Measurements from ENCODE around the gene GADD45B. TPM values are rescaled to one million over a fixed set of nuclear protein-coding genes. Genes with fewer than 3 reads are reported as not detected.

The GADD45B gene
- total and polyA plus RNA-seq, 2 of the 4 experiments (the other 2 are of a cell fraction): 30.1 to 106 TPM

DNA sequence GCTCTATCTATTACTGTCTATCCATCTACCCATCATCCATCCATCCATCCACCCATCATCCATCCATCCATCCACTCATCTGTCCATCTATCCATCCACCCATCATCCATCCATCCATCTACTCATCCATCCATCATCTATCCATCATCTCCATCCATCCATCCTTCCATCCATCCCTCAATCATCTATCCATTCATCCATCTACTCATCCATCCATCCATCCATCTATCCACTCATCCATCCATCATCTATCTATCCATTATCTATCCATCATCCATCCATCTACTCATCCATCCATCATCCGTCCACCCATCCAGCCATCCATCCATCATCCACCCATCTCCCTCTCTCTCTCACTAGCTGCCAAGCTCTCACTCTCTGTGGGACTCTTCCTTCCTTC, 35.4 kb upstream of the GADD45B start:
- no peaks in the 10 kb centered on the region for H3K9me3 ChIP-seq (ENCODE audit: control insufficient read depth, insufficient read depth, low read length)
- ATAC-seq (ENCODE audit: low read depth): no peak
- no peaks in the 10 kb centered on the region; the same call in 1 of the 2 replicates for H3K9me1 ChIP-seq (ENCODE audit: insufficient read depth, low read length)
- no peak overlapping the region for H2AFZ ChIP-seq (replicated peaks; ENCODE audit: low read length, poor library complexity)
- H3K18ac ChIP-seq (ENCODE audit: low read depth, low read length): no peak overlapping the region
- no peak overlapping the region for H2AK5ac ChIP-seq (ENCODE audit: low read depth, low read length)
- H3K56ac ChIP-seq (ENCODE audit: extremely low read depth, insufficient read depth, low read length): no peak overlapping the region
- no peak overlapping the region for H3K9ac ChIP-seq (ENCODE audit: low read depth, low read length)
- no peak overlapping the region for H2AK9ac ChIP-seq (replicated peaks; ENCODE audit: low read depth, low read length, poor library complexity)
- no peak overlapping the region for H3K23ac ChIP-seq (ENCODE audit: low read depth, low read length)
- ChIA-PET POLR2A (ENCODE audit: unreplicated experiment) (no interaction called here), CTCF (no interaction called here)
- no peak overlapping the region for H2BK15ac ChIP-seq (ENCODE audit: low read depth, low read length)
- no peak overlapping the region for H3K4ac ChIP-seq (ENCODE audit: low read depth, low read length)
- no peak overlapping the region for H2BK20ac ChIP-seq (ENCODE audit: low read depth, low read length)
- BruUV-seq (replicated peaks): no TSS peak
- DNase-seq: no peak
- dilution Hi-C loops (cut with HindIII; ENCODE audit: low sequenced_read_pairs, unreplicated experiment) (no loop called here), in situ Hi-C loops (cut with MboI; ENCODE audit: low sequenced_read_pairs) (no loop called here), intact Hi-C loops (cut with micrococcal nuclease) (no loop called here)
- peaks cover 38% of the 10 kb centered on the region for H3K36me3 ChIP-seq (ENCODE audit: control insufficient read depth, insufficient read depth, low read length)
- H4K91ac ChIP-seq (ENCODE audit: insufficient read depth, low read depth, low read length): no peak overlapping the region
- no peak overlapping the region for H3K27ac ChIP-seq (ENCODE audit: insufficient read depth, low read length)
- no peaks in the 10 kb centered on the region for H3K4me1 ChIP-seq (ENCODE audit: control insufficient read depth, insufficient read depth, low read length)
- H4K20me1 ChIP-seq (ENCODE audit: insufficient read depth, low read length): peaks cover 38% of the 10 kb centered on the region
- no peak overlapping the region for H3K4me2 ChIP-seq (ENCODE audit: low read depth, low read length)
- 100% methylated on average over 1 of the region's 1 CpG for WGBS, 2 experiments (ENCODE audit: extremely low coverage in 2 of 2, insufficient read length in 1 of 2)
- no peak overlapping the region for H4K5ac ChIP-seq (ENCODE audit: low read depth, low read length)
- H3K27me3 ChIP-seq (ENCODE audit: control insufficient read depth, insufficient read depth, low read length): no peaks in the 10 kb centered on the region
- H2BK120ac ChIP-seq (ENCODE audit: low read depth, low read length): no peak overlapping the region
- H3K79me1 ChIP-seq (ENCODE audit: low read depth in 1 of 2, low read length in 2 of 2): peaks cover 18 to 56% of the 10 kb centered on the region in 2 experiments
- peak overlapping the region; percentile 26 for H2BK5ac ChIP-seq (ENCODE audit: low read depth, low read length, poor library complexity, severe bottlenecking)
- no peak overlapping the region for H3K14ac ChIP-seq (replicated peaks; ENCODE audit: low read depth, low read length)
- no peak overlapping the region for H4K8ac ChIP-seq (ENCODE audit: low read depth in 2 of 2, low read length in 2 of 2)
- H3K4me3 ChIP-seq (ENCODE audit: insufficient read depth, low read depth, low read length): no peak overlapping the region
- TF ChIP-seq RFX5 (IDR thresholded peaks at IDR 0.05; ENCODE audit: low read depth, low read length) (no peak), RAD21 (IDR thresholded peaks at IDR 0.05; ENCODE audit: low read length) (no peak), CEBPB (IDR thresholded peaks at IDR 0.05; ENCODE audit: low read depth, low read length) (no peak), NFE2L2 (IDR thresholded peaks at IDR 0.05; ENCODE audit: low read depth, low read length) (no peak)
- TF ChIP-seq, protein P1, sequence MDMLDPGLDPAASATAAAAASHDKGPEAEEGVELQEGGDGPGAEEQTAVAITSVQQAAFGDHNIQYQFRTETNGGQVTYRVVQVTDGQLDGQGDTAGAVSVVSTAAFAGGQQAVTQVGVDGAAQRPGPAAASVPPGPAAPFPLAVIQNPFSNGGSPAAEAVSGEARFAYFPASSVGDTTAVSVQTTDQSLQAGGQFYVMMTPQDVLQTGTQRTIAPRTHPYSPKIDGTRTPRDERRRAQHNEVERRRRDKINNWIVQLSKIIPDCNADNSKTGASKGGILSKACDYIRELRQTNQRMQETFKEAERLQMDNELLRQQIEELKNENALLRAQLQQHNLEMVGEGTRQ (IDR thresholded peaks at IDR 0.05; ENCODE audit: low read depth, low read length): no peak
- TF ChIP-seq, protein P2, sequence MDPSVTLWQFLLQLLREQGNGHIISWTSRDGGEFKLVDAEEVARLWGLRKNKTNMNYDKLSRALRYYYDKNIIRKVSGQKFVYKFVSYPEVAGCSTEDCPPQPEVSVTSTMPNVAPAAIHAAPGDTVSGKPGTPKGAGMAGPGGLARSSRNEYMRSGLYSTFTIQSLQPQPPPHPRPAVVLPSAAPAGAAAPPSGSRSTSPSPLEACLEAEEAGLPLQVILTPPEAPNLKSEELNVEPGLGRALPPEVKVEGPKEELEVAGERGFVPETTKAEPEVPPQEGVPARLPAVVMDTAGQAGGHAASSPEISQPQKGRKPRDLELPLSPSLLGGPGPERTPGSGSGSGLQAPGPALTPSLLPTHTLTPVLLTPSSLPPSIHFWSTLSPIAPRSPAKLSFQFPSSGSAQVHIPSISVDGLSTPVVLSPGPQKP (IDR thresholded peaks at IDR 0.05; ENCODE audit: borderline replicate concordance, low read depth, low read length): no peak

Measured in IMR-90 (cell line).